DOHH2 (cell line): Measurements from ENCODE around the gene SLA2.

Experiments used
- H3F3A ChIP-seq: fragments of 200-600 bp; sonication (generic), shearing (Covaris generic); 2 replicates; pipeline ENCODE4 v1.6.0; 2016; ENCODE audit warnings: antibody characterized with exemption, mild to moderate bottlenecking; ENCODE audit not compliant: control insufficient read depth, insufficient read depth
- H3K27ac ChIP-seq: fragments of 200-600 bp; sonication (generic); 2 replicates; pipeline ENCODE4 v1.5.1; 2014; ENCODE audit warnings: low read depth, mild to moderate bottlenecking, low read length, moderate library complexity
- H3K27me3 ChIP-seq: fragments of 200-600 bp; sonication (generic); 2 replicates; pipeline ENCODE4 v1.6.1; 2014; ENCODE audit warnings: mild to moderate bottlenecking, low read length, mixed read lengths; ENCODE audit not compliant: control insufficient read depth
- H3K36me3 ChIP-seq: fragments of 200-600 bp; sonication (generic); 2 replicates; pipeline ENCODE4 v1.6.1; 2014; ENCODE audit warnings: mild to moderate bottlenecking, low read length, moderate library complexity, mixed read lengths; ENCODE audit not compliant: control insufficient read depth
- H3K4me1 ChIP-seq: fragments of 200-600 bp; sonication (generic); 2 replicates; pipeline ENCODE4 v1.6.1; 2014; ENCODE audit warnings: mild to moderate bottlenecking, low read length, mixed read lengths; ENCODE audit not compliant: control insufficient read depth
- H3K4me2 ChIP-seq: fragments of 200-600 bp; sonication (generic); 2 replicates; pipeline ENCODE4 v1.6.0; 2014; ENCODE audit warnings: mild to moderate bottlenecking, low read length, moderate library complexity
- H3K4me3 ChIP-seq: fragments of 200-600 bp; sonication (generic); 2 replicates; pipeline ENCODE4 v1.5.1; 2014; ENCODE audit warnings: mild to moderate bottlenecking, low read length, mixed read lengths
- H3K79me2 ChIP-seq: fragments of 200-600 bp; sonication (generic); 2 replicates; pipeline ENCODE4 v1.6.1; 2014; ENCODE audit warnings: mild to moderate bottlenecking, low read length, mixed read lengths; ENCODE audit not compliant: control insufficient read depth
- H3K9me2 ChIP-seq: fragments of 200-600 bp; sonication (generic); replicated peaks from 2 replicates; pipeline ENCODE4 v1.6.1; 2014; ENCODE audit warnings: mild to moderate bottlenecking, low read length, mixed read lengths; ENCODE audit not compliant: control insufficient read depth
- H3K9me3 ChIP-seq: fragments of 200-600 bp; sonication (generic); 2 replicates; pipeline ENCODE4 v1.6.1; 2014; ENCODE audit warnings: antibody characterized with exemption, low read length, mixed read lengths; ENCODE audit not compliant: control insufficient read depth, insufficient read depth
- H4K20me1 ChIP-seq: fragments of 200-600 bp; sonication (generic); 2 replicates; pipeline ENCODE4 v1.6.0; 2014; ENCODE audit warnings: low read depth, mild to moderate bottlenecking, antibody characterized with exemption, low read length, moderate library complexity; ENCODE audit not compliant: control insufficient read depth, insufficient read depth
- EZH2phosphoT487 ChIP-seq: fragments of 200-600 bp; sonication (generic); IDR thresholded peaks from 2 replicates; pipeline ENCODE4 v1.6.1; 2017; ENCODE audit warnings: borderline replicate concordance, mild to moderate bottlenecking, antibody characterized with exemption, low read length, moderate library complexity, mixed read lengths
- TF ChIP-seq, protein P1 (sequence below): fragments of 200-600 bp; sonication (generic); IDR thresholded peaks from one replicate; pipeline ENCODE4 v1.5.1; 2014; ENCODE audit warnings: antibody characterized with exemption, mild to moderate bottlenecking, low read depth, low read length; ENCODE audit not compliant: poor library complexity, severe bottlenecking

The SLA2 gene

DNA sequence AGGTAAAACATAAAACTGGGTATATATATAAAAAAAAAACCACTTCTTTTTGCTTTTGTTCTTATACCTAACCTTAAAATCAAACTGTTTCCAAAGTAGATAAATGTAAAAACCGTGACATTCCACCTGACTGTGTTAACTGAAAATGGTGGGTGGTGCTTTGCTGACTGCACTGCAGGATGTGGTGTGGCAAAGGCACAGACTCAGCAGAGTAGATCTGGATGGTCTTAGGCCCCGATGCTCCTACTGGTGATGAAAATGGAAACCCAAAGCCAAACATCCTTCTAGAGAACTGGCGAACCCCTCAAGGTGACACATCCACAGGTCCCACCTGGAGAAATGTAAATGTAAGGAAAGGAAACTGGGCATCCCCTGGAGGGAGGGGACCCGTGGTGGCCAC, 63.7 kb downstream of the SLA2 start:
- Histone ChIP-seq H3K4me2 (no peak overlapping the region), H3K27me3 (no peaks in the 10 kb centered on the region), H4K20me1 (peaks cover 10% of the 10 kb centered on the region; the same call in 1 of the 2 replicates), H3K9me2 (no peaks in the 10 kb centered on the region), H3K4me1 (no peaks in the 10 kb centered on the region), H3K27ac (no peak overlapping the region), H3K36me3 (peaks cover 75% of the 10 kb centered on the region), H3K9me3 (no peaks in the 10 kb centered on the region), H3F3A (no peaks in the 10 kb centered on the region), H3K79me2 (peaks cover 28% of the 10 kb centered on the region), H3K4me3 (no peak overlapping the region)
- TF ChIP-seq, protein P1, sequence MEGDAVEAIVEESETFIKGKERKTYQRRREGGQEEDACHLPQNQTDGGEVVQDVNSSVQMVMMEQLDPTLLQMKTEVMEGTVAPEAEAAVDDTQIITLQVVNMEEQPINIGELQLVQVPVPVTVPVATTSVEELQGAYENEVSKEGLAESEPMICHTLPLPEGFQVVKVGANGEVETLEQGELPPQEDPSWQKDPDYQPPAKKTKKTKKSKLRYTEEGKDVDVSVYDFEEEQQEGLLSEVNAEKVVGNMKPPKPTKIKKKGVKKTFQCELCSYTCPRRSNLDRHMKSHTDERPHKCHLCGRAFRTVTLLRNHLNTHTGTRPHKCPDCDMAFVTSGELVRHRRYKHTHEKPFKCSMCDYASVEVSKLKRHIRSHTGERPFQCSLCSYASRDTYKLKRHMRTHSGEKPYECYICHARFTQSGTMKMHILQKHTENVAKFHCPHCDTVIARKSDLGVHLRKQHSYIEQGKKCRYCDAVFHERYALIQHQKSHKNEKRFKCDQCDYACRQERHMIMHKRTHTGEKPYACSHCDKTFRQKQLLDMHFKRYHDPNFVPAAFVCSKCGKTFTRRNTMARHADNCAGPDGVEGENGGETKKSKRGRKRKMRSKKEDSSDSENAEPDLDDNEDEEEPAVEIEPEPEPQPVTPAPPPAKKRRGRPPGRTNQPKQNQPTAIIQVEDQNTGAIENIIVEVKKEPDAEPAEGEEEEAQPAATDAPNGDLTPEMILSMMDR = no peak
- TF ChIP-seq EZH2phosphoT487 = no peak

DNA sequence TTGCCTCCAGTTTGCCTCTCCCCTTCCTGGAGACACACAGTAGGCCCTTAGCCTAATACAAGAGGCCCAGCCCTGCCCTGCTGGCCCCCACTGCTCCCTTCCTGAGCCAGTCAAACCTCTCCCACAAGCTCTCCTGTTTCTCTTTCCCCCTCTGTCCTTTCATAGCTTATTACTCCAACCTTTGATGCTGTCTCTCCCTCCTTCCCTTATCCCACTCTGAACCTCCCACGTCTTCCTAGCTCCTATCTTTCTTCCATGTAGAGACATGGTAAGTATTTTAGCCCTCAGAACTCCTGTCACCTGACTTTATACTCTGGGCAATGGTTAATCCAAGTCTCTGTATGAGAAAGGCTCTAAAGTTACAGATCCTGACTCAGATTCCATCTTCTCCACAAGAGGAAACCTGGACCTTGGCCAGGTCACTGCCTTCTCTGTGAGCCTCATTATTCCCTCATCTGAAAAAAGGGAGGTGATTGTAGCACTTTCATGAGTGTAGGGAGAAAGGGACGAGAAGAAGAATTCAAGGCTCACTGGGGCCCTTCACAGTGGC, 65.9 kb downstream of the SLA2 start:
- Histone ChIP-seq H3K9me3 (no peaks in the 10 kb centered on the region), H3K4me2 (no peak overlapping the region), H3K27ac (no peak overlapping the region), H3F3A (no peaks in the 10 kb centered on the region), H3K9me2 (no peaks in the 10 kb centered on the region), H4K20me1 (peaks cover 21% of the 10 kb centered on the region), H3K79me2 (peaks cover 50% of the 10 kb centered on the region), H3K4me3 (no peak overlapping the region), H3K4me1 (peaks cover 12% of the 10 kb centered on the region), H3K36me3 (peaks cover 74% of the 10 kb centered on the region), H3K27me3 (no peaks in the 10 kb centered on the region)
- TF ChIP-seq, protein P1 = no peak
- TF ChIP-seq EZH2phosphoT487 = no peak

DNA sequence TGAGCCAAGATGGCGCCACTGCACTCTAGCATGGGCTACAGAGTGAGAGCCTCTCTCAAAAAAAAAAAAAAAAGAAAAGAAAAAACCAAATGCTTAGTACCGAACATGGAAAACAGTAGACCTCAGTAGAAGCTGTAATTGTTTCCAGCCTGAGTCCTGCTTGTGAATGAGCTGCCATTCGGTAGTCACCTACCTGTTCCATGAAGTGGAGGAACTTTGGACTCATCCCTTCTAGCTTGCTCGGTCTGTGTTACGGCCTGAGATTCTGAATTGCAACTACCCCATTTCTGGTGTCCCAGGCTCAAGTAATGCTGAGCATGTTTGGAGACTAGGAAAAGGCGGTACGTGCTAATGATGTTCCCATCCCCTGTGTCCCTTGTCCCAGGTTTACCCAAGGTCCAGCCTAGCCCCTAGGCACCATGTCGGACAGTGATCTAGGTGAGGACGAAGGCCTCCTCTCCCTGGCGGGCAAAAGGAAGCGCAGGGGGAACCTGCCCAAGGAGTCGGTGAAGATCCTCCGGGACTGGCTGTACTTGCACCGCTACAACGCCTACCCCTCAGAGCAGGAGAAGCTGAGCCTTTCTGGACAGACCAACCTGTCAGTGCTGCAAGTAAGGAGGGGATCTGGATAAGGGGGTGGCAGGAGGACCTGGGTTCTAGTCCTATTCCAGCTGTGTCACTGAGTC, 67.5 kb downstream of the SLA2 start:
- Histone ChIP-seq H3K27ac (no peak overlapping the region), H3K36me3 (peaks cover 77% of the 10 kb centered on the region), H3K4me2 (no peak overlapping the region), H4K20me1 (peaks cover 21% of the 10 kb centered on the region), H3F3A (no peaks in the 10 kb centered on the region), H3K9me2 (no peaks in the 10 kb centered on the region), H3K9me3 (no peaks in the 10 kb centered on the region), H3K4me3 (no peak overlapping the region), H3K4me1 (peaks cover 14% of the 10 kb centered on the region), H3K27me3 (no peaks in the 10 kb centered on the region), H3K79me2 (peaks cover 66% of the 10 kb centered on the region)
- TF ChIP-seq, protein P1 = no peak
- no peak for TF ChIP-seq EZH2phosphoT487
